ENCODE data around the gene PNMA8A.
A peak's percentile ranks its signal among the peaks of the same experiment; 100 is the strongest.
"Not testable (repeated sequence)": the region's sequence is repeated elsewhere in the genome, so short reads cannot be mapped to it uniquely, and the experiment has no call there.

PNMA8A gene

GRCh38 chr19:46471116-46471733 is at the start of gene PNMA8A:
Gene PNMA8A, minus strand, starts transcription at chr19:46471563. Its CDS starts 528 bp downstream, at chr19:46471035.
- no peak for DNase-seq

- DNase-seq = no peak
These were observed 49.3 kb upstream of the PNMA8A start for GRCh38 chr19:46520616-46521015.

GRCh38 chr19:46517471-46517870 is 46.1 kb upstream of the PNMA8A start:
- DNase-seq = no peak

- peak; percentile 51 for DNase-seq
These were observed 44.6 kb upstream of the PNMA8A start for GRCh38 chr19:46515879-46516350.

- no peak for DNase-seq
These were observed 43.9 kb upstream of the PNMA8A start for GRCh38 chr19:46515290-46515609.

DNA sequence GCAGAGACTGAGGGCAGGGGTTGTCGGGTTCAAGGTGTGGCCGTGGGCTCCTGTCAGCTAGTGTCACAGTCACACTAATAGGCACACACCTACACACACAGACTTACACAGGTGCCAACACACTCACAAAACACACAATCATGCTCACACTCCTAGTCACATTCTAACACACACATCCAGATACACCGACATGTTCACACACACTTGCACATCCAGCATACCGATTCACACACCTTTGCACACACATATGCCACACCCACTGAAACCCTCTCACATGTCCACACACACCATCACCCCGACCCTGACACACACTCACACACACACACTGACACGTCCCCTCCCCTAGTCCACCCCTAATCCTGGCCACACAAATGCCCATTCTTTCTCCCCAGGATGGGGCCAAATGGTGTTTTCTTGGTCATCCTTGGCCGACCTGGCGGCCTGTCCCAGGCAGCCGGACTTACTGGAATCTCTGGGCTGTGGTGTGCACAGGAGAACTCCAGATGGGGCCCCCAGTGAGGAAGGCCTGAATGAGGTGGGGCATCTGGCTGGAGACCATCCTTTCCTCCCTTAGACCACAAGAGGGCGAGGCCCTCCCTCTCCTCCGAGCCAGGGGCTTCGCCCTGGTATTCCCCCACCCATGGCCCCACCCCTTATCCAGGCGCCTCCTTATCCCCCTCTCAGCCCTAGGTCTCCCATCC is 43.4 kb upstream of the PNMA8A start:
- no peak for DNase-seq

DNA sequence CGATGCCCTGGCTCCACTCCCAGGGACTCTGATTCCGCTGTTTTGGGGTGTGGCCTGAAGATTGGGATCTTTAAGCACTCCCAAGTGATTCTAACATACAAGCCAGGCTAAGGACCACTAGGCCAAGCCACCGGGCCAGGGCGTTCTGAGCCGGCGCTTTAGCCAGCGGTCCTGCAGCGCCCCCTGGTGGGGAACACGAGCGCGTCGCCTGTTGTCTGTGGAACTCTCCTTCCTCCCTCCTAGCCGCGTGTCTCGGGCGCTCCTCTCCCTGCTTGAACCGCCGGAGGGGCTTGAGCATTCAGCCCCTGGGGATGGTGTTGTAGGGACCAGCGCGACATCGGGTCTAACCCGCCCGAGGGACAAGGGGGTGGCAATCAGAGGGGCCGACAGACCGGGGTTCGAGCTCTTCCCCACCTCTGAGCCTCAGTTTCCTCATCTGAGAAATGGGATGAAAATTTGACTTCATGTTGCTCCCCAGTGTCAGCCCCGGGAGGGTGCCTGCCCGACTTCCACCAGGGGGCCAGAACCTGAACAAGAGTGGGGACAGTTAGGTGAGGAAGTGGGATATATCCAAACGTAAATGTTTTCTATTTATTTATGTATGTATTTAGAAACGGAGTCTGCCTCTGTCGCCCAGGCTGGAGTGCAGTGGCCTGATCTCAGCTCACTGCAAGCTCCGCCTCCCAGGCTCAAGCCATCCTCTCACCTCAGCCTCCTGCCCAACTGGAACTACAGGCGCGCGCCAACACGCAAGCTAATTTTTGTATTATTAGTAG is 42.3 kb upstream of the PNMA8A start:
- peak; percentile 64 for DNase-seq

DNA sequence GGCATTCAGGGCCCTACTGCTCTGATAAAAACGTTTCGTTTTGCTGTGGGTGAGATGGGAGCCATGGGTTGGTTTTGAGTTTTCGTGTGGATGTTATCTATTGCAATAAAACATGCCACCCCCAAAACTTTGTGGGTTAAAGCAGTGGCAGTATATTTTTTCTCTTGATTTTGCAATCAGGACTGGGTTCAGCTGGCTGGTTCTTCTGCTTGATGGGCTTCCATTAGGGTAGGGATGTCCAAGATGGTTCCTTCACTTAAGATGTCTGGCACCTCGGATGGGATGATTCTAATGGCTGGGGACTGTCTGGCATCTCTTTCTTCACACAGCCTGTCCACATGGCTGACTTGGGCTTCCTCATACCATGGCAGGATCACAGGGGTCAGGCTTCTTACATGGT is 39.9 kb upstream of the PNMA8A start:
- DNase-seq = no peak

DNA sequence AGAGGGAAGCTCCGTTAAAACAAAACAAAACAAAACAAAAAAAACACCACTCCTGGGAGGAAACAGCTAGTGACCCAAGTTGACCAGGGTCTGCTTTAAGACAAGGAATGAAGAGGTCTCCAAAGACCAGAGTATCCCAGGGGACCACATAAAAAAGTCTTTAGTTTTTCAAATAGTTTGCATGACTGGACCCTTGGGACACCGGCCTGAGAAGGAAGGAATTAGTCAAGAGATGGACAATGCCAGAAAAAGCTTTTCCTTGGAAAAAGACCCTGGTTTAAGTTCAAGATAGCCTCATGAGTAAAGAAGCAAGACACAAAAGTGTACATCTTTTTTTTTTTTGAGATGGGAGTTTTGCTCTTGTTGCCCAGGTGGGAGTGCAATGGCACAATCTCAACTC is 36.8 kb upstream of the PNMA8A start:
- DNase-seq = no peak

GRCh38 chr19:46503848-46504453 is 32.6 kb upstream of the PNMA8A start:
- no peak for DNase-seq

DNA sequence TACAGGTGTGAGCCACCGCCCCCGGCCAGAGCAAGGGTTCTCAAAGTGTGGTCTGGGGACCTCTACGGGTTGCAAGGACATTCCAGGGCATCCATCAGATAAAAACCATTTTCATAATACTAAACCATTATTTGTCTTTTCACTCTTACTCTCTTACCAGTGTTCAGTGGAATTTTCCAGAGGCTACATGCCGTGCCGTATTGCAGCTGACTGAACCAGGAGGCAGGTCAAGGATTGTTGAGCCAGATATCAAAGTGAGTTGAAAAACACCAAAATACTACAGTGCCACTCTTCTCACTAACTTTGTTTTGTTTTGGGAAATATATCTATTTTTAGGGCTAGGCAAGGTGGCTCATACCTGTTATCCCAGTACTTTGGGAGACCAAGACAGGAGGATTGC is 31.5 kb upstream of the PNMA8A start:
- DNase-seq = no peak

- no peak for DNase-seq
These were observed 28.3 kb upstream of the PNMA8A start for GRCh38 chr19:46499692-46500091.

GRCh38 chr19:46497773-46498172 is 26.4 kb upstream of the PNMA8A start:
- no peak for DNase-seq

DNA sequence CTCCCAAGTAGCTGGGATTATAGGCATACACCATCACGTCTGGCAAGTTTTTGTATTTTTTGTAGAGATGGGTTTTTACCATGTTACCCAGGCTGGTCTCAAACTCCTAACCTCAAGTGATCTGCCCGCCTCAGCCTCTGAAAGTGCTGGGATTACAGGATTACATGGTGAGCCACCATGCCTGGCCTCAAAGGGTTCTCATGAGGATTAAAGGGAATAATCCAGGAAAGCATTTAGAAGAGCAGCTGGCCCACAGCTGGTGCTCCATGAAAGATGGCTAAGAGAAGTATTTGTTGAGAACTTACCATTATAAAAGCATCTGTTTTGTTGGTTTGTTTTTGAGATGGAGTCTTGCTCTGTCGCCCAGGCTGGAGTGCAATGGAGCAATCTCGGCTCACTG is 25.5 kb upstream of the PNMA8A start:
- not testable (repeated sequence) for DNase-seq

- DNase-seq = no peak
These were observed 24.9 kb upstream of the PNMA8A start for GRCh38 chr19:46496304-46496703.

GRCh38 chr19:46495786-46496099 is 24.4 kb upstream of the PNMA8A start, which contains the start of gene PNMA8B:
Gene PNMA8B, minus strand, starts transcription at chr19:46495867. Its CDS starts 402 bp downstream, at chr19:46495465.
- peak; percentile 6 for DNase-seq

GRCh38 chr19:46494941-46495785 is 23.8 kb upstream of the PNMA8A start:
- no peak for DNase-seq

DNA sequence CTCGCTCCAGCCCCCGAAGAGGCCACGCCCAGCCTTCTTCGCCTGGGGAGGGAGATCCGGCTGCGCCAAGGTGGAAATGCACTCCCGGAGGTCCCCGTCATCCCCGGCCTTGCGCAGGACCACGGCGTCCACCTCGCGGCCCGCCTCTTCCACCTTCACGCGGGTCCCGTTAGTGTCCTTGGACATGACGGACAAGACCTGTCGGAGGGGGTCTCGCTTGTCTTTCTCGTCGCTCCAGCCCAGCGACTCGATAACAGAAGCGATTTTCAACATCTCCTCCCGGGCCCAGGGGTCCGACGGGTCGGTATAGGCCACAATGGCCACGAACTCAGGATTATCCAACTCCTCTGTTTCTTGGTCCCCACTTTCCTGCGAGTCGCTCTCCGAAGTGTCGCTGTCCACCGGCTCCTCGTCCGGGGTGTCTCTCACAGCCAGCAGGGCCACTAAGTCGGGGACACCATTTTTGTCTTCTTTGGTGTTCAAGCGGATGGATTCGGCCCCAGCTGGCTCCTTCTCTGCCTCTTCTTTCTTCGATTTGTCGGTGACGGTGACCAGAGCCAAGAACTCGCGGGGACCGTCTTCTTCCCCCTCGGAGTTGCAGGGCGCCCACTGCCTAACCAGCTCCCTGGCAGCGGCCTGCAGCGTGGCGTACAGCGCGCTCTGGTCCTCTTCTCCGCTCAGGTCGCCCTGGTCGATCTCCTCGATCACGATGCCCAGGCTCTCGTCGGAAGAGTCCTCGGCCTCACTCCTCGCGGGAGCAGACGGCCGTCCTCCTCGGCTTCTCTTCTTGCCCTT is 23.0 kb upstream of the PNMA8A start:
- DNase-seq = no peak

DNA sequence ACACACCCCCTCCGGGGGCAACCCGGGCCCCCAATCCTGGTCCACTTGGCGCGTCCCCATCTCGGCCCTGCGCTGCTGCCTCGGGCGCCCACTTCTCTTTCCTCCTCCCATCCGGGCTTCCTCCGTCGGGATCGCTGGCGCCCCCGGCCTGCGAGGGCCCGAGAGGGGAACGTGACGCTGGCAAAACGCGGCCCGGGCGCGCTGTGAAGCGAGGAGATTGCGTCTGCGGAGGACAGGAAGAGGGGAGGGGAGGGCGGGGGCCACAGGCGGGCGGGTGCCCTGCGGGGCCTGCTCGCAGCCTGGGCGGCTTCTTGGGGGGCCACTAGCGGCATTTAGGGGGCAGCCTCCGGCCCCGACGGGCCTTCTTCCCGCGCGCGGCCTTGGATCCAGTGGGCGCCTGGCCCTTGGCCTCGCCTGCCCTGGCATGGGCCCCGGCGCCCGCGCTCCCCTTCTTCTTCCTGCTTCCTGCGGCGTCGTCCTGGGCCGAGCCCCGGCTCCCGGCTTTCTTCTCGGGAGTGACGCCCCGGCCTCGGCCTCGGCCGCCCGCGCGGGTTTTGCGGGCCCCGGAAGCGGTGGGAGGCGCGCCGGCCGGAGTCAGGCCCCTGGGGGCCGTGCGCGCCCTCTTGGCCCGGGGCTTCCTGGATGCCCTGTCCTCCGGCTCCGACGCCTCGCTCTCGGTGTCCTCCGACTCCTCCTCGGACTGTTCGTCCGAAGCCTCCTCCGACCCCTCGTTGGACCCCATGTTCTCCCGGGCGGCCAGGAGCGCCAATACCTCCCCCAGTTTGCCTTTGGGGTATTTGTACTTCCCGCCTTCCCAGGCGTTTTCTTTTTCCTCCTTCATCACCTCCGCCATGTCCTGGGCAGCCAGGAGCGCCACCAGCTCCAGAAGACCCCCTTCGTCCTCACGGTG is 22.1 kb upstream of the PNMA8A start:
- no peak for DNase-seq

DNA sequence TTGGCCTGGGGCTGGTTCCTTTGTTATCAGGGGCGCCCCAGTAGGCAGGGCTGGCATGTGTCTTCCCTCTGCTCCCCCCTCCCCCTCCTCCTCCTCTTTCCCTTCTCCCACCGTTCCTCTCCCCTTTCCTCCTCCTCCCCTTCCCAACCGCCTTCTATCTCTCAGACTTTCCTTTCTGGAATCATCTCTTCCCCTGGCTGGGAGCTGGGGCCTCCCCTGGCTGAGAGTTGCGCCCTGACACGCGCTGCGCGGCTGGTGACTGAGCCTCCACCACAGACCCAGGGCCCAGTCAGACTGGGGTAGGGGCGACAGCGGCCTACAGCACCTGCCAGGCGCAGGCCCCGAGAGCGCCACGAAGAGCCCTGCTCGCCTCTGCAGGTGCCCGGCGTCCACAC is 21.5 kb upstream of the PNMA8A start:
- no peak for DNase-seq
